IMR-90 (cell line): ENCODE measurements around the gene HSD17B4. TPM values are rescaled to one million over a fixed set of nuclear protein-coding genes. Genes with fewer than 3 reads are reported as not detected.

Experiments
- RCOR1 ChIP-seq: IDR thresholded peaks from 2 replicates; pipeline ENCODE4 v1.6.1; 2012; ENCODE audit warnings: mild to moderate bottlenecking, low read length, improper control_type of control experiment; ENCODE audit not compliant: insufficient replicate concordance
- RFX5 ChIP-seq: IDR thresholded peaks from 2 replicates; pipeline ENCODE4 v1.8.0; 2012; ENCODE audit warnings: low read depth, mild to moderate bottlenecking, low read length, moderate library complexity
- polyA plus RNA-seq, 3 experiments: library from polyadenylated mRNA; depleted of rRNA; stranded (reverse); fragments of >200 nt; gene quantifications; 2 replicates each; pipeline ENCODE4 v1.2.3, GENCODE V29; 2012; ENCODE audit warnings: low replicate concordance in 1 of 3
- total RNA-seq: library from RNA; depleted of rRNA; stranded (reverse); fragments of >200 nt; gene quantifications from 2 replicates; pipeline ENCODE4 v1.2.3, GENCODE V29; 2012
- TF ChIP-seq, protein P1 (sequence below): fragments of 150-350 bp; IDR thresholded peaks from 2 replicates; pipeline ENCODE4 v1.6.1; 2016; ENCODE audit warnings: low read depth, mild to moderate bottlenecking, low read length, moderate library complexity, borderline replicate concordance

The HSD17B4 gene
- total and polyA plus RNA-seq, 2 of the 4 experiments (the other 2 are of a cell fraction): 95.1 to 154 TPM

- TF ChIP-seq, protein P1, sequence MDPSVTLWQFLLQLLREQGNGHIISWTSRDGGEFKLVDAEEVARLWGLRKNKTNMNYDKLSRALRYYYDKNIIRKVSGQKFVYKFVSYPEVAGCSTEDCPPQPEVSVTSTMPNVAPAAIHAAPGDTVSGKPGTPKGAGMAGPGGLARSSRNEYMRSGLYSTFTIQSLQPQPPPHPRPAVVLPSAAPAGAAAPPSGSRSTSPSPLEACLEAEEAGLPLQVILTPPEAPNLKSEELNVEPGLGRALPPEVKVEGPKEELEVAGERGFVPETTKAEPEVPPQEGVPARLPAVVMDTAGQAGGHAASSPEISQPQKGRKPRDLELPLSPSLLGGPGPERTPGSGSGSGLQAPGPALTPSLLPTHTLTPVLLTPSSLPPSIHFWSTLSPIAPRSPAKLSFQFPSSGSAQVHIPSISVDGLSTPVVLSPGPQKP: no peak
- no peak for TF ChIP-seq RCOR1
- TF ChIP-seq RFX5: no peak
Observed at GRCh38 chr5:119411361-119412278, 40.7 kb upstream of the HSD17B4 start (continued).
